Measurements from ENCODE around the gene SF3A1. TPM values are rescaled to one million over a fixed set of nuclear protein-coding genes. Genes with fewer than 3 reads are reported as not detected.

SF3A1 gene
- total and polyA plus RNA-seq, 2 donors (not counting 1 experiment from before 2014, with no cell fraction given) = 17.0 to 22.9 TPM

DNA sequence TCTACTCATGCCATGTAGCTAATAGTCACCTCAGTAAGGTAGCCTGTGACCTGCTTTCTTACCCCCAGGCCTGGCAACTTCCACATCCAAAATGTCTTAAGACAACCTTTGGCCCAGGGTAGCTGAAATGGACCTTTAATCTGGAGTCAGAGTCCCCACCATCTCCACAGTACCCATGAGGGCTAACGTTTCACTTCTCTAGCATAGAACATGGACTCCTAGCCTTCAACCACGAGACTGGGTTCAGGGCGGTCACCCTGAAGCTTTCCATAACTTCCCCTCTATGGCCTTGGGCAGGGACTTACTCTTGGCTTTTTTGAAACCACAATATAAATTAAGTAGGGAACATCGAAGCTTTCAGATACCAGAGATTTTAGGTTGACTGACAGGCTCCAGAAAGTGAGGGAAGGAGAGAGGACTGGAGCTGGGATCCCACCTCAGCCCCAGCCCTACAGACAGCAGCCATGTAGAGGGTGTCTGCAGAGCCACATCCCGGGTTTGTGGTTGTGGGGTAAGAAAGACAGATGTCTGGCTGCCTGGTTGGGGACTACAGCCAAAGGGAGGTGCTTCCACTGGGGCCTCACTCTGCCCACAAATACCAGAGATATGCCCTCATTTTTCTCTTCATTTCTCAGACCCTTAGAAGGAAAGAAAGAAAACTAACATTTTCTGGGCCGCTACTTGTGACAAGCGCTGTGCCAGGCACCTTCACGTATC lies 32.5 kb downstream of the SF3A1 start:
- H2AFZ ChIP-seq (ENCODE audit: low read length) = no peak overlapping the region
- H3K4me2 ChIP-seq (ENCODE audit: extremely low read depth, insufficient read depth, low read length) = peak overlapping the region; percentile 89
- no peak for TF ChIP-seq EZH2 (IDR thresholded peaks at IDR 0.05; ENCODE audit: low read length, missing control alignments)
- TF ChIP-seq, protein P1, sequence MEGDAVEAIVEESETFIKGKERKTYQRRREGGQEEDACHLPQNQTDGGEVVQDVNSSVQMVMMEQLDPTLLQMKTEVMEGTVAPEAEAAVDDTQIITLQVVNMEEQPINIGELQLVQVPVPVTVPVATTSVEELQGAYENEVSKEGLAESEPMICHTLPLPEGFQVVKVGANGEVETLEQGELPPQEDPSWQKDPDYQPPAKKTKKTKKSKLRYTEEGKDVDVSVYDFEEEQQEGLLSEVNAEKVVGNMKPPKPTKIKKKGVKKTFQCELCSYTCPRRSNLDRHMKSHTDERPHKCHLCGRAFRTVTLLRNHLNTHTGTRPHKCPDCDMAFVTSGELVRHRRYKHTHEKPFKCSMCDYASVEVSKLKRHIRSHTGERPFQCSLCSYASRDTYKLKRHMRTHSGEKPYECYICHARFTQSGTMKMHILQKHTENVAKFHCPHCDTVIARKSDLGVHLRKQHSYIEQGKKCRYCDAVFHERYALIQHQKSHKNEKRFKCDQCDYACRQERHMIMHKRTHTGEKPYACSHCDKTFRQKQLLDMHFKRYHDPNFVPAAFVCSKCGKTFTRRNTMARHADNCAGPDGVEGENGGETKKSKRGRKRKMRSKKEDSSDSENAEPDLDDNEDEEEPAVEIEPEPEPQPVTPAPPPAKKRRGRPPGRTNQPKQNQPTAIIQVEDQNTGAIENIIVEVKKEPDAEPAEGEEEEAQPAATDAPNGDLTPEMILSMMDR (conservative IDR thresholded peaks at IDR 0.05 in 1 of 2, IDR thresholded peaks at IDR 0.05 in 1 of 2; ENCODE audit: low read depth in 1 of 2, low read length in 2 of 2) = no peak
- H3K4me1 ChIP-seq (ENCODE audit: control insufficient read depth, extremely low read depth, insufficient read depth, low read length) = peaks cover 12% of the 10 kb centered on the region
- peak overlapping the region; percentile 37 for H3K27ac ChIP-seq (ENCODE audit: insufficient read depth, low read length)
- H3K9ac ChIP-seq (ENCODE audit: insufficient read depth, low read length) = no peak overlapping the region
- H4K20me1 ChIP-seq (ENCODE audit: control insufficient read depth, extremely low read depth, insufficient read depth, low read length) = peaks cover 2% of the 10 kb centered on the region
- H3K79me2 ChIP-seq (ENCODE audit: control insufficient read depth, insufficient read depth, low read length) = peaks cover 13% of the 10 kb centered on the region
- H3K36me3 ChIP-seq (ENCODE audit: control insufficient read depth, insufficient read depth, low read length) = peaks cover 2% of the 10 kb centered on the region
- no peaks in the 10 kb centered on the region for H3K27me3 ChIP-seq (ENCODE audit: control insufficient read depth, insufficient read depth, low read length)
- H3K9me3 ChIP-seq (ENCODE audit: control insufficient read depth, insufficient read depth, low read depth, low read length) = no peaks in the 10 kb centered on the region
- H3K4me3 ChIP-seq (replicated peaks in 1 of 4; ENCODE audit: control extremely low read depth in 1 of 4, insufficient read depth in 1 of 4, low read depth in 3 of 4, low read length in 4 of 4) = peak overlapping the region in 3 of 4 experiments; percentile 12 to 79 (median 29)
- peak; percentile 40 to 81 for DNase-seq (ENCODE audit: low read depth in 2 of 2)

DNA sequence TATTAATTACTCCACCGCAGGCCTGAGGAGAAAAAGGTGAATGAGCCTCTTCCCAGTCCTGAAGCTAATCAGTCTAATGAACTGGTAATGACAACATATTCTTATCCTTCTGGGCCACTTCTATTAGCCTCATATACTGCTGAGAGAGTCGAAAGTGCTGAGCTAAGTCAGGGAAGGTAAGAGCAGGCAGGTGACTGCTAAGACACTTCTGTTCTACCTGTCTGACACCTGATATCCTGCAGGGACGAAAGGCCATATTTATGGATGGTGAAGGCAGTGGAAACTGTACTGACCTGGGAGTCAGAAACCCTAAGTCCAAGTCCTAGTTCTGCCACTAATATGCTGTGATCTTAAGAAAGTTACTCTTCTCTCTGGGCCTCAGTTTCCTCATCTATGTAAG lies 33.4 kb downstream of the SF3A1 start:
- H4K20me1 ChIP-seq (ENCODE audit: control insufficient read depth, extremely low read depth, insufficient read depth, low read length) = peaks cover 2% of the 10 kb centered on the region
- H3K4me1 ChIP-seq (ENCODE audit: control insufficient read depth, extremely low read depth, insufficient read depth, low read length) = peaks cover 12% of the 10 kb centered on the region
- no peak overlapping the region for H3K9ac ChIP-seq (ENCODE audit: insufficient read depth, low read length)
- H3K9me3 ChIP-seq (ENCODE audit: control insufficient read depth, insufficient read depth, low read depth, low read length) = no peaks in the 10 kb centered on the region
- peaks cover 21% of the 10 kb centered on the region for H3K79me2 ChIP-seq (ENCODE audit: control insufficient read depth, insufficient read depth, low read length)
- H3K27me3 ChIP-seq (ENCODE audit: control insufficient read depth, insufficient read depth, low read length) = no peaks in the 10 kb centered on the region
- H2AFZ ChIP-seq (ENCODE audit: low read length) = no peak overlapping the region
- DNase-seq (ENCODE audit: low read depth in 2 of 2) = no peak
- no peak overlapping the region for H3K4me2 ChIP-seq (ENCODE audit: extremely low read depth, insufficient read depth, low read length)
- H3K36me3 ChIP-seq (ENCODE audit: control insufficient read depth, insufficient read depth, low read length) = peaks cover 2% of the 10 kb centered on the region
- TF ChIP-seq EZH2 (IDR thresholded peaks at IDR 0.05; ENCODE audit: low read length, missing control alignments) = no peak
- TF ChIP-seq, protein P1 (conservative IDR thresholded peaks at IDR 0.05 in 1 of 2, IDR thresholded peaks at IDR 0.05 in 1 of 2; ENCODE audit: low read depth in 1 of 2, low read length in 2 of 2) = no peak
- no peak overlapping the region for H3K4me3 ChIP-seq (replicated peaks in 1 of 4; ENCODE audit: control extremely low read depth in 1 of 4, insufficient read depth in 1 of 4, low read depth in 3 of 4, low read length in 4 of 4)
- H3K27ac ChIP-seq (ENCODE audit: insufficient read depth, low read length) = no peak overlapping the region

DNA sequence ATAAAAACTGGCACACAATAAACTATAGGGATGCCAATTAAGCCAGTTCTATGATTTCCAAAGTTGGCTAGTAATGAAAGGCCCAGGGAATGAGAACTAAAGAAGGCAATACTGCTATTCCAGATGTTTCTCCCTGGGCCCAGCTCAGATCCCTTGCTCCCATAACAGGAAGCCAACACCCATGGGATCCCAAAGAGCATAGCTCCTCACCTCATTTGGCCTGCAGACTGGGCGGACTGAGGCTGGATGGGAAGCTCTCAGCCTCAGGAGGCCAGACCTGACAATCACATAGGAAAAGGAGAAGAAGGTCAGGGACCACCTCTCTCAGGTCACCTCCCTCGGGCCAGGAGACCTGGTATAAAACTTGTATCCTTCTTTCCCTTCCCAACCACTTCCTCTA lies 35.2 kb downstream of the SF3A1 start:
- H3K79me2 ChIP-seq (ENCODE audit: control insufficient read depth, insufficient read depth, low read length) = peaks cover 21% of the 10 kb centered on the region
- peaks cover 12% of the 10 kb centered on the region for H3K4me1 ChIP-seq (ENCODE audit: control insufficient read depth, extremely low read depth, insufficient read depth, low read length)
- no peak for DNase-seq (ENCODE audit: low read depth in 2 of 2)
- peaks cover 2% of the 10 kb centered on the region for H3K36me3 ChIP-seq (ENCODE audit: control insufficient read depth, insufficient read depth, low read length)
- no peak overlapping the region for H3K4me3 ChIP-seq (replicated peaks in 1 of 4; ENCODE audit: control extremely low read depth in 1 of 4, insufficient read depth in 1 of 4, low read depth in 3 of 4, low read length in 4 of 4)
- peaks cover 2% of the 10 kb centered on the region for H4K20me1 ChIP-seq (ENCODE audit: control insufficient read depth, extremely low read depth, insufficient read depth, low read length)
- no peak overlapping the region for H3K4me2 ChIP-seq (ENCODE audit: extremely low read depth, insufficient read depth, low read length)
- H2AFZ ChIP-seq (ENCODE audit: low read length) = no peak overlapping the region
- H3K27ac ChIP-seq (ENCODE audit: insufficient read depth, low read length) = no peak overlapping the region
- H3K9me3 ChIP-seq (ENCODE audit: control insufficient read depth, insufficient read depth, low read depth, low read length) = no peaks in the 10 kb centered on the region
- TF ChIP-seq, protein P1 (conservative IDR thresholded peaks at IDR 0.05 in 1 of 2, IDR thresholded peaks at IDR 0.05 in 1 of 2; ENCODE audit: low read depth in 1 of 2, low read length in 2 of 2) = no peak
- no peak for TF ChIP-seq EZH2 (IDR thresholded peaks at IDR 0.05; ENCODE audit: low read length, missing control alignments)
- no peak overlapping the region for H3K9ac ChIP-seq (ENCODE audit: insufficient read depth, low read length)
- no peaks in the 10 kb centered on the region for H3K27me3 ChIP-seq (ENCODE audit: control insufficient read depth, insufficient read depth, low read length)

Measured in fibroblast of lung (primary cell).